22Rv1 (cell line): ENCODE measurements around the gene ZNF621.

Experiments
- H3K27ac ChIP-seq: fragments of 450-650 bp; 2 replicates; pipeline ENCODE4 v1.5.1; 2017
- ZFX ChIP-seq: fragments of 450-650 bp; IDR thresholded peaks from 2 replicates; pipeline ENCODE4 v1.6.1; 2017; ENCODE audit warnings: antibody characterized with exemption, borderline replicate concordance
- TF ChIP-seq, protein P1 (sequence below): fragments of 450-650 bp; IDR thresholded peaks from 2 replicates; pipeline ENCODE4 v1.5.1; 2017; ENCODE audit warnings: mild to moderate bottlenecking

Gene ZNF621

DNA sequence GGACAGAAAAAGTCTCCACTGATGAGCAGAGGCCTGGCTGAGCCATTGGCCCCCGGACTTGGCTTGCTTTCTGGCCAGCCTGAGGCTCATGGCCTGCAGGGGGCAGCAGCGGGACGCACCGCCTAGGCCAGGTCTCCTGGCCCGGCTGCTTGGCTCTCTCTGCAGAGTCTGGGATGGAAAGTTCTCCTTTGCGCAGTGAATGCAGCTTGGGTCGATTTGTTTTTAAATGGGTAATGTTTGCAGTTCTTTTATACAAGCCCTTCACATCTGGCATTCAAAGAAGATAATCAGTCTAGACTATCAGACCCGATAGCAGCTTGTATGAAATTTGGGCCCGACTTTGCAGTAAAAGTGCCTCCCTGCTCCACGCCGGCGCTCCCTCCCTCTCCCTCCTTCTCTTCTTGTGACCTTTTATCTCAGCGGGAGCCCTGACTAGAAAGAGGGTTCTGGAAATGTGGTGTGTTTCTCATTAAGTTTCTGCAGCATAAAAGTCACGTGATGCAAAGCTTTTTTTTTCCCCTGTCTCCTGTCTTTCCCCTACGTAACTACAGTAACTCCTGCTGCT lies 59.9 kb downstream of the ZNF621 start:
- no peak overlapping the region for H3K27ac ChIP-seq
- TF ChIP-seq, protein P1, sequence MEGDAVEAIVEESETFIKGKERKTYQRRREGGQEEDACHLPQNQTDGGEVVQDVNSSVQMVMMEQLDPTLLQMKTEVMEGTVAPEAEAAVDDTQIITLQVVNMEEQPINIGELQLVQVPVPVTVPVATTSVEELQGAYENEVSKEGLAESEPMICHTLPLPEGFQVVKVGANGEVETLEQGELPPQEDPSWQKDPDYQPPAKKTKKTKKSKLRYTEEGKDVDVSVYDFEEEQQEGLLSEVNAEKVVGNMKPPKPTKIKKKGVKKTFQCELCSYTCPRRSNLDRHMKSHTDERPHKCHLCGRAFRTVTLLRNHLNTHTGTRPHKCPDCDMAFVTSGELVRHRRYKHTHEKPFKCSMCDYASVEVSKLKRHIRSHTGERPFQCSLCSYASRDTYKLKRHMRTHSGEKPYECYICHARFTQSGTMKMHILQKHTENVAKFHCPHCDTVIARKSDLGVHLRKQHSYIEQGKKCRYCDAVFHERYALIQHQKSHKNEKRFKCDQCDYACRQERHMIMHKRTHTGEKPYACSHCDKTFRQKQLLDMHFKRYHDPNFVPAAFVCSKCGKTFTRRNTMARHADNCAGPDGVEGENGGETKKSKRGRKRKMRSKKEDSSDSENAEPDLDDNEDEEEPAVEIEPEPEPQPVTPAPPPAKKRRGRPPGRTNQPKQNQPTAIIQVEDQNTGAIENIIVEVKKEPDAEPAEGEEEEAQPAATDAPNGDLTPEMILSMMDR, result peak; percentile 97
- TF ChIP-seq ZFX, result no peak

DNA sequence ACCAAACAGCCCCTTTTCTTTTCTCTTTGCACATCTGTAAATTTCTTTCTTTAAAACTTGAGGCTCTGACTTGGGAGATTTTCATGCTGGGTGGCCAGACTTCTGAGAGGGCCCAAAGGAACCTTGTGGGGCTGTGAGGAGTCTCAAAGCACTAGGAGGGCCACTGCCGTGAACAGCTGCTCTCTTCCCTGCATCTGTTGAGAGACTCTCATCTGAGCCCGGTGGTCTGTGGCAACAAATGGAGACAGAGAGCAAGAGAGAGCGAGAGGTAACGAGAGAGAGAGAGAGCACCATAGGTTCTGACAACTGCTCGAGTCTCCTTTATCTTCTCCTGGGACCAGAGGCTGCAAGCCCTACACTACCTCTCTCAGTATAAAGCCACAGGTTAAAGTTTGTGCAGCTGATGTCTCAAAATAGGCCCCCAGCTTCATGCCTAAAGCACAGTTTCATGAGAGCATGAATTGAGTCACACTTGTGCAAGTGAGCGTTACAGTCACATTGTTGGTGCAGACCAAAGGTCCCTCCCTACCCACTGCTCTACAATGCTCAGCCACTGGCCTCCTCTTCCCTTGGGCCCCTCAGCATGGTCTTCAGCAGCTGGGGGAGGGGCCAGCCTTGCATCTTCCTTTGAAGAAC lies 60.7 kb downstream of the ZNF621 start:
- TF ChIP-seq, protein P1, result no peak
- no peak for TF ChIP-seq ZFX
- H3K27ac ChIP-seq, result no peak overlapping the region

DNA sequence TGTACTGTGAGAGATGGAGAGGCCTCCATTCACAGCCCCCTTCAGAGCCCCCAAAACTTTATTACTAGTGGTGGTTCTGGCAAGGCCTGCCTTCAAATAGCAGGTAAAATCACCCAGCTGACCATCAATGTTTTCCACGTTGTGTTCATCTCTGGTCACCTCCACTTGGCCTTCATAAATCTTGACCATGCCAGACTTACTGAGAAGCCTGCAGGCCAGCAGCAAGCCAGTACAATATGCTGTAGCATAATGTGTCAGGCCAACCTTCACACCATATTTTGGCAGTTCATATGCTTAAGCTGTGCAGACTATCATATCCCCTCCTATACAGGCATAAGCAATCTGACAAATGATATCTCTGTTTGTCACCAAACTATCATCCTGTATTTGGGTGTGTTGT lies 62.1 kb downstream of the ZNF621 start:
- no peak overlapping the region for H3K27ac ChIP-seq
- TF ChIP-seq, protein P1, result no peak
- no peak for TF ChIP-seq ZFX

DNA sequence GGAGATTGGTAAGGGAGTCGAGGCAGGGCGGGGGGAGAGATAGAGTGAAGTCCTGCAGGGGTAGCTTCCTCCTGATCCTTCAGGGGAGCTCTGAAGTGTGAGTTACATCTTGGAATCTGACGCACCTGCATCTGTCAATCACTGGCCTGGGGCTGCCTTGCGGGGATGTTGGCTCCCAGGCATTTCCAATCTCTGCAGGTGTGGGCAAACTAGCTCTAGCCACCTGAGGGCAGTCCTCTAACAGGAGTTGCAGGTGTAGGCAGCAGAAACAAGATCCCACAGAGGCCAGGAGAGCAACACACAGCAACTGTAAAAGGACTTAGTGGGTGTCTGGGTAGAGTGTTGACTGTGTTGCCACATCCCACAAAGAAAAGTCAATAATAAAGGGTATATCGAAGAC lies 63.6 kb downstream of the ZNF621 start:
- no peak for TF ChIP-seq ZFX
- TF ChIP-seq, protein P1, result peak; percentile 19; the same call in 1 of the 2 replicates
- H3K27ac ChIP-seq, result no peak overlapping the region
